ENCODE results near the gene LGSN.
A peak's percentile ranks its signal among the peaks of the same experiment; 100 is the strongest.

Gene LGSN

GRCh38 chr6:63269470-63269869 is 50.3 kb downstream of the LGSN start:
- TF ChIP-seq FOXP2 (optimal IDR thresholded peaks at IDR 0.05; ENCODE audit: control extremely low read depth, extremely low read length, insufficient read depth) (no peak), POLR2AphosphoS5 (IDR thresholded peaks at IDR 0.05; ENCODE audit: borderline replicate concordance, low read depth, low read length) (no peak), EZH2 (IDR thresholded peaks at IDR 0.05) (no peak)
- no peak overlapping the region for H3K27ac ChIP-seq
- H3K9ac ChIP-seq (ENCODE audit: insufficient read length), result no peak overlapping the region
- no peak overlapping the region for H3K4me3 ChIP-seq
- DNase-seq (ENCODE audit: low read depth, low spot score), result no peak
- H3K36me3 ChIP-seq (ENCODE audit: insufficient read depth, low read length), result no peaks in the 10 kb centered on the region
- H3K9me3 ChIP-seq (ENCODE audit: low read depth, low read length), result no peaks in the 10 kb centered on the region

- Histone ChIP-seq H3K36me3 (ENCODE audit: insufficient read depth, low read length) (no peaks in the 10 kb centered on the region), H3K27ac (no peak overlapping the region), H3K9me3 (ENCODE audit: low read depth, low read length) (no peaks in the 10 kb centered on the region), H3K9ac (ENCODE audit: insufficient read length) (no peak overlapping the region), H3K4me3 (no peak overlapping the region)
- DNase-seq (ENCODE audit: low read depth, low spot score), result no peak
- TF ChIP-seq POLR2AphosphoS5 (IDR thresholded peaks at IDR 0.05; ENCODE audit: borderline replicate concordance, low read depth, low read length), result no peak
- no peak for TF ChIP-seq EZH2 (IDR thresholded peaks at IDR 0.05)
- TF ChIP-seq FOXP2 (optimal IDR thresholded peaks at IDR 0.05; ENCODE audit: control extremely low read depth, extremely low read length, insufficient read depth), result no peak
These were observed 51.2 kb downstream of the LGSN start for GRCh38 chr6:63268574-63268973.

- DNase-seq (ENCODE audit: low read depth, low spot score), result no peak
- Histone ChIP-seq H3K4me3 (no peak overlapping the region), H3K27ac (no peak overlapping the region)
These were observed 52.0 kb downstream of the LGSN start for GRCh38 chr6:63267828-63268227.

GRCh38 chr6:63267046-63267445 is 52.7 kb downstream of the LGSN start:
- Histone ChIP-seq H3K27ac (no peak overlapping the region), H3K4me3 (peak overlapping the region; percentile 3; the same call in 1 of the 2 replicates), H3K9me3 (ENCODE audit: low read depth, low read length) (no peaks in the 10 kb centered on the region), H3K9ac (ENCODE audit: insufficient read length) (no peak overlapping the region), H3K36me3 (ENCODE audit: insufficient read depth, low read length) (no peaks in the 10 kb centered on the region)
- TF ChIP-seq FOXP2 (optimal IDR thresholded peaks at IDR 0.05; ENCODE audit: control extremely low read depth, extremely low read length, insufficient read depth) (no peak), POLR2AphosphoS5 (IDR thresholded peaks at IDR 0.05; ENCODE audit: borderline replicate concordance, low read depth, low read length) (no peak)
- DNase-seq (ENCODE audit: low read depth, low spot score), result peak; percentile 16

More at GRCh38 chr6:63267828-63268227, 52.0 kb downstream of the LGSN start:
- no peaks in the 10 kb centered on the region for H3K36me3 ChIP-seq (ENCODE audit: insufficient read depth, low read length)
- no peak overlapping the region for H3K9ac ChIP-seq (ENCODE audit: insufficient read length)
- no peaks in the 10 kb centered on the region for H3K9me3 ChIP-seq (ENCODE audit: low read depth, low read length)
- no peak for TF ChIP-seq EZH2 (IDR thresholded peaks at IDR 0.05)
- TF ChIP-seq POLR2AphosphoS5 (IDR thresholded peaks at IDR 0.05; ENCODE audit: borderline replicate concordance, low read depth, low read length), result no peak
- TF ChIP-seq FOXP2 (optimal IDR thresholded peaks at IDR 0.05; ENCODE audit: control extremely low read depth, extremely low read length, insufficient read depth), result no peak

GRCh38 chr6:63263444-63263843 is 56.3 kb downstream of the LGSN start:
- Histone ChIP-seq H3K27ac (no peak overlapping the region), H3K4me3 (no peak overlapping the region), H3K9me3 (ENCODE audit: low read depth, low read length) (no peaks in the 10 kb centered on the region), H3K9ac (ENCODE audit: insufficient read length) (no peak overlapping the region), H3K36me3 (ENCODE audit: insufficient read depth, low read length) (no peaks in the 10 kb centered on the region)
- DNase-seq (ENCODE audit: low read depth, low spot score), result no peak
- no peak for TF ChIP-seq FOXP2 (optimal IDR thresholded peaks at IDR 0.05; ENCODE audit: control extremely low read depth, extremely low read length, insufficient read depth)
- TF ChIP-seq EZH2 (IDR thresholded peaks at IDR 0.05), result no peak
- no peak for TF ChIP-seq POLR2AphosphoS5 (IDR thresholded peaks at IDR 0.05; ENCODE audit: borderline replicate concordance, low read depth, low read length)

GRCh38 chr6:63261820-63262219 is 58.0 kb downstream of the LGSN start:
- Histone ChIP-seq H3K36me3 (ENCODE audit: insufficient read depth, low read length) (no peaks in the 10 kb centered on the region), H3K9ac (ENCODE audit: insufficient read length) (no peak overlapping the region), H3K27ac (no peak overlapping the region), H3K4me3 (no peak overlapping the region), H3K9me3 (ENCODE audit: low read depth, low read length) (no peaks in the 10 kb centered on the region)
- DNase-seq (ENCODE audit: low read depth, low spot score), result no peak
- TF ChIP-seq FOXP2 (optimal IDR thresholded peaks at IDR 0.05; ENCODE audit: control extremely low read depth, extremely low read length, insufficient read depth), result no peak
- TF ChIP-seq EZH2 (IDR thresholded peaks at IDR 0.05), result no peak
- TF ChIP-seq POLR2AphosphoS5 (IDR thresholded peaks at IDR 0.05; ENCODE audit: borderline replicate concordance, low read depth, low read length), result no peak

- no peak overlapping the region for H3K27ac ChIP-seq
- H3K36me3 ChIP-seq (ENCODE audit: insufficient read depth, low read length), result no peaks in the 10 kb centered on the region
- no peak for DNase-seq (ENCODE audit: low read depth, low spot score)
- H3K4me3 ChIP-seq, result no peak overlapping the region
- no peak overlapping the region for H3K9ac ChIP-seq (ENCODE audit: insufficient read length)
- TF ChIP-seq POLR2AphosphoS5 (IDR thresholded peaks at IDR 0.05; ENCODE audit: borderline replicate concordance, low read depth, low read length) (no peak), FOXP2 (optimal IDR thresholded peaks at IDR 0.05; ENCODE audit: control extremely low read depth, extremely low read length, insufficient read depth) (no peak), EZH2 (IDR thresholded peaks at IDR 0.05) (no peak)
- no peaks in the 10 kb centered on the region for H3K9me3 ChIP-seq (ENCODE audit: low read depth, low read length)
These were observed 60.6 kb downstream of the LGSN start for GRCh38 chr6:63259153-63259552.

GRCh38 chr6:63249875-63250482 is 69.8 kb downstream of the LGSN start:
- no peak for DNase-seq (ENCODE audit: low read depth, low spot score)
- TF ChIP-seq POLR2AphosphoS5 (IDR thresholded peaks at IDR 0.05; ENCODE audit: borderline replicate concordance, low read depth, low read length) (no peak), FOXP2 (optimal IDR thresholded peaks at IDR 0.05; ENCODE audit: control extremely low read depth, extremely low read length, insufficient read depth) (no peak), EZH2 (IDR thresholded peaks at IDR 0.05) (no peak)
- Histone ChIP-seq H3K36me3 (ENCODE audit: insufficient read depth, low read length) (no peaks in the 10 kb centered on the region), H3K27ac (no peak overlapping the region), H3K4me3 (no peak overlapping the region), H3K9ac (ENCODE audit: insufficient read length) (no peak overlapping the region), H3K9me3 (ENCODE audit: low read depth, low read length) (no peaks in the 10 kb centered on the region)

GRCh38 chr6:63246581-63246980 is 73.2 kb downstream of the LGSN start:
- Histone ChIP-seq H3K36me3 (ENCODE audit: insufficient read depth, low read length) (no peaks in the 10 kb centered on the region), H3K9ac (ENCODE audit: insufficient read length) (no peak overlapping the region), H3K9me3 (ENCODE audit: low read depth, low read length) (no peaks in the 10 kb centered on the region), H3K4me3 (no peak overlapping the region), H3K27ac (no peak overlapping the region)
- TF ChIP-seq POLR2AphosphoS5 (IDR thresholded peaks at IDR 0.05; ENCODE audit: borderline replicate concordance, low read depth, low read length) (no peak), FOXP2 (optimal IDR thresholded peaks at IDR 0.05; ENCODE audit: control extremely low read depth, extremely low read length, insufficient read depth) (no peak), EZH2 (IDR thresholded peaks at IDR 0.05) (no peak)
- DNase-seq (ENCODE audit: low read depth, low spot score), result no peak

Measured in SK-N-MC (cell line).